Upper lobe of left lung (tissue), 6 donors: ENCODE results near the gene VPS18. TPM values are rescaled to one million over a fixed set of nuclear protein-coding genes. Genes with fewer than 3 reads are reported as not detected.

ENCODE experiments used
- ATAC-seq, 2 donors: fragments of 200-7000 bp; cut with Tn5 transposase; one replicate each; pipeline ENCODE4 v1.9.1; 2022; ENCODE audit warnings: mild to moderate bottlenecking in 2 of 2, moderate library complexity in 2 of 2; ENCODE audit not compliant: low FRiP score in 2 of 2
- DNase-seq, 2 donors: peaks; one replicate each; pipeline ENCODE4 v3.0.0-alpha.2; 2019 to 2020
- H3K27ac ChIP-seq, 4 donors: fragments of 200-600 bp; sonication (generic); one replicate each; pipeline ENCODE4 v1.5.1; 2016 to 2019
- H3K27me3 ChIP-seq, 4 donors: fragments of 200-600 bp; sonication (generic); one replicate each; pipeline ENCODE4 v1.5.1; 2017 to 2019
- H3K36me3 ChIP-seq, 4 donors: fragments of 200-600 bp; sonication (generic); one replicate each; pipeline ENCODE4 v1.5.1; 2016 to 2019
- H3K4me1 ChIP-seq, 4 donors: fragments of 200-600 bp; sonication (generic); one replicate each; pipeline ENCODE4 v1.5.1; 2018 to 2019
- H3K4me3 ChIP-seq, 4 donors: fragments of 200-600 bp; sonication (generic); one replicate each; pipeline ENCODE4 v1.5.1; 2017 to 2019; ENCODE audit warnings: mild to moderate bottlenecking in 2 of 4, moderate library complexity in 1 of 4
- H3K9me3 ChIP-seq, 4 donors: fragments of 200-600 bp; sonication (generic); one replicate each; pipeline ENCODE4 v1.5.1; 2018 to 2019
- CTCF ChIP-seq, 6 experiments: fragments of 450-650 bp in 4 of 6; fragments of 200-600 bp in 2 of 6; sonication (generic) in 2 of 6; IDR thresholded peaks; one replicate each; pipeline ENCODE4 v1.5.1; 2016 to 2019; ENCODE audit warnings: antibody characterized with exemption in 6 of 6
- EP300 ChIP-seq, 4 donors: sonication (generic); formaldehyde crosslinking; IDR thresholded peaks; one replicate each; pipeline ENCODE4 v1.5.1; 2017; ENCODE audit warnings: antibody characterized with exemption in 4 of 4, control low read depth in 2 of 4
- POLR2A ChIP-seq, 4 donors: fragments of 450-650 bp; IDR thresholded peaks; one replicate each; pipeline ENCODE4 v1.5.1; 2016 to 2017; ENCODE audit warnings: antibody characterized with exemption in 4 of 4, mild to moderate bottlenecking in 2 of 4
- POLR2AphosphoS5 ChIP-seq, 2 donors: sonication (generic); formaldehyde crosslinking; IDR thresholded peaks; one replicate each; pipeline ENCODE4 v1.5.1; 2017; ENCODE audit warnings: antibody characterized with exemption in 2 of 2
- WGBS, 2 donors: methylation state at CpG; one replicate each; pipeline ENCODE4 v1.1.5; 2017 to 2018; 5-methylcytosine and 5-hydroxymethylcytosine counted together
- total RNA-seq, 6 donors: library from RNA; depleted of rRNA in 4 of 6; stranded (reverse); fragments of >200 nt in 4 of 6; gene quantifications; one replicate each; pipeline versions ENCODE4 v1.1.0 to v1.2.1, GENCODE V29; 2016 to 2021
- donor health status: DM: no; HTN: no; CAD: no; lungs with moderate emphysema.
- donor health status: DM: no; HTN: yes; CAD: no; lungs with severe emphysema.

Gene VPS18
- total RNA-seq, 6 donors from 2014 or later, result 19.9 to 43.2 (median 29.2) TPM

GRCh38 chr15:40944510-40945296 lies 50.5 kb downstream of the VPS18 start:
- DNase-seq, result no peak
- Histone ChIP-seq H3K36me3 (no peaks in the 10 kb centered on the region), H3K27me3 (no peaks in the 10 kb centered on the region), H3K9me3 (no peaks in the 10 kb centered on the region), H3K4me1 (peaks cover 32 to 40% (median 38%) of the 10 kb centered on the region in 4 donors), H3K27ac (peak overlapping the region in 1 of 4 donors; percentile 92), H3K4me3 (no peak overlapping the region)
- TF ChIP-seq POLR2A (IDR thresholded peaks at IDR 0.05) (no peak), CTCF (IDR thresholded peaks at IDR 0.05) (no peak), POLR2AphosphoS5 (IDR thresholded peaks at IDR 0.05) (no peak), EP300 (IDR thresholded peaks at IDR 0.05) (no peak)
- no peak for ATAC-seq
- WGBS, 2 donors, result 87 to 93% methylated on average over 9 to 11 of the region's 11 CpGs

DNA sequence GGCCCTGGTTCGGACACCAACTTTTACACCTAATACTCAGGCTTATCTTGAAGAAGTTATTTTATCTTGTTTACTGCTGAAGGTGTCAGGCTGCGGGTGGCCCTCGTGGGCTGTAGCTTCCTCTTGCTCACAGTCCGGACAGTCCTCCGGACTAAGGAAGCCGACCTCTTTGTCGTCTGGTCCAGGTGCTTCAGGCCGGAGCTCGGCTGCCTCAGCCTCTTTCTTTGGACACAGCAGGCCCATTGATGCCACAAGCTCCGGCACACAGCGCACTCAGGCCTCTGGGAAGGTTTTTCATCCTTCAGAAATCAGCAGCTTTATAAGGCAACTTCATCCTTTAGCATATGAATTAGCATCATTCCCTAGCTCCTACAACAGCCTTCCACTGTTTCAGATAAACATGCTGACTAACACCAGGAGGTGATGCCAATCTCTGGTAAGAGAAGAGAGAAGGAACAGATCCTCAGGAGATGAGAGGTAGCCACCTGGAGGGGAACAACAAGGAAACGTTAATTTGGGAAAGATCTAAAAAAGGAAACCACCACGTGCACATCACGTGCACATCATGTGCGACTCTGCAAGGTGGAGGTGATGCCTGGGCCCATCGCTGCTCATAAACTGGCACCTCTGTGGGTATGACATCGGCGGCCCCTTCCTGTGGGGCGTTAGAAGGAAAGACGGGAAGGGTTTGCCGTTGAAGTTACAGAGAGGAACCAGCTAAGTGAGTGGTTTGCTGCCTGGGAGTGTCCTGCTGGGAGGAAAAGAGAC lies 54.6 kb downstream of the VPS18 start:
- DNase-seq (peak in 1 of 2 donors; percentile 26), ATAC-seq (no peak)
- Histone ChIP-seq H3K27ac (peak overlapping the region in 3 of 4 donors; percentile 29 to 63 (median 54)), H3K9me3 (no peaks in the 10 kb centered on the region), H3K4me1 (peaks cover 13 to 22% (median 21%) of the 10 kb centered on the region in 4 donors), H3K36me3 (no peaks in the 10 kb centered on the region), H3K4me3 (no peak overlapping the region), H3K27me3 (no peaks in the 10 kb centered on the region)
- TF ChIP-seq CTCF (IDR thresholded peaks at IDR 0.05) (no peak), POLR2A (IDR thresholded peaks at IDR 0.05) (no peak), POLR2AphosphoS5 (IDR thresholded peaks at IDR 0.05) (no peak), EP300 (IDR thresholded peaks at IDR 0.05) (no peak)
- 69 to 75% methylated on average over 21 of the region's 21 CpGs for WGBS, 2 donors

DNA sequence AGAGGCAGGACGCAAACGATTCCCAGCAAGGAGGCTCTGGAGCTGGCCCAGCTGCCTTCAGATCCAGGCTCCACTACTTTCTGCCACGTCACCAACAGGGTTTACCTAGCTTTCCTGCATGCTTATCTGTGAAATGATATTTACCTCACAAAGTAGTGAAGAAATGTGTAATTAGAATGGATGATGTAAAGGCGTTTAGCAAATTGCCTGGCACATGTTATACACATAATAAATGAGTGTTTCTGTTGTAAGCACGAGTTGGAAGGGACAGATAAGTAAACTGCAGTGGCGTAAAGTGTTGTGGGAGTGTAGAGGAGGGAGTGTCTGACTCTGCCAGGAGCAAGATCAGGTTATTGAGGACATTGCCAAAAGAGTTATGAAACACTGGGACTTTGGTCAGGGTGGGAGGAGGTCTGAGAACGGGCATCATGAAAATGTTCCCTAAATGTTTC lies 55.5 kb downstream of the VPS18 start:
- WGBS, 2 donors, result 59% methylated on average over 7 of the region's 7 CpGs
- Histone ChIP-seq H3K4me3 (no peak overlapping the region), H3K4me1 (peaks cover 15 to 27% (median 25%) of the 10 kb centered on the region in 4 donors), H3K27me3 (no peaks in the 10 kb centered on the region), H3K9me3 (no peaks in the 10 kb centered on the region), H3K27ac (peak overlapping the region; percentile 11 to 63 (median 42)), H3K36me3 (no peaks in the 10 kb centered on the region)
- ATAC-seq, result peak in 1 of 2 donors; percentile 43
- TF ChIP-seq POLR2A (IDR thresholded peaks at IDR 0.05) (no peak), EP300 (IDR thresholded peaks at IDR 0.05) (peak in 1 of 4 donors; percentile 28)
- peak in 1 of 2 donors; percentile 55 for DNase-seq

- Histone ChIP-seq H3K27me3 (no peaks in the 10 kb centered on the region), H3K27ac (no peak overlapping the region), H3K9me3 (no peaks in the 10 kb centered on the region), H3K36me3 (peaks cover 0 to 7% (median 0%) of the 10 kb centered on the region in 4 donors), H3K4me3 (no peak overlapping the region), H3K4me1 (peaks cover 15 to 27% (median 25%) of the 10 kb centered on the region in 4 donors)
- DNase-seq (no peak), ATAC-seq (no peak)
- TF ChIP-seq CTCF (IDR thresholded peaks at IDR 0.05) (no peak), POLR2A (IDR thresholded peaks at IDR 0.05) (no peak), EP300 (IDR thresholded peaks at IDR 0.05) (no peak), POLR2AphosphoS5 (IDR thresholded peaks at IDR 0.05) (no peak)
- WGBS, 2 donors, result 89 to 94% methylated on average over 4 of the region's 4 CpGs
Observed at GRCh38 chr15:40951764-40952163, 57.5 kb downstream of the VPS18 start.

DNA sequence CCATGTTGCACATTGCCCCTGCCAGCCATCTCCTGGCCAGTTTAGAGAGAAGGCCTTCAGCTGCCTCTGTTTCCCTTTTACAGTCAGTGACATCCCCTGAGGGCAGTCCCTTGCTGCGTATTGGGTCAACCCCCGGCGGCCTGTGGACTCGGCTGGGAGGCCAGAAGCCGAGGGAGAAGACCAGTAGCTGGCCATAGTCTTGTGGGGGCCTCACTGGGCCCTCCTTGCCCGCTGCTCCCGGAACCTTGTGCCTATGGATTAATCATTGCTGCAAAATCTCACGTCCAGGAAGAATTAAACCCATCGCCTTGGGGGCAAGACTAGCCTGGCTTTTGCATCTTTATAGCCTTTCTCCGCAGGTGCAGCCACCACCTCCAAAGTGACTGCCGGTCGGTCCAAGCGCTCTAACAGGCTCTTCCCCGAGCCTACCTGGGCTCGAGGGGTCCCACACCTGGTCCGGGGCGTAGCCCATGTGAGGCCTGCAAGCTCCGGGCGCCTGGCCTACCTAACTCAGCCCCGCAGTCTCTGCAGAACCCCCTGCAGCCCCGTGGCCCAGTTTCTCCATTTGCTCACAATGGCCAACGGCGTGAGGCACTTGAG lies 58.2 kb downstream of the VPS18 start:
- DNase-seq, result peak in 1 of 2 donors; percentile 52
- no peaks in the 10 kb centered on the region for H3K27me3 ChIP-seq
- H3K4me3 ChIP-seq, result peak overlapping the region; percentile 61 to 74 (median 66)
- ATAC-seq, result no peak
- peaks cover 15 to 28% (median 26%) of the 10 kb centered on the region in 4 donors for H3K4me1 ChIP-seq
- H3K36me3 ChIP-seq, result peaks cover 0 to 7% (median 0%) of the 10 kb centered on the region in 4 donors
- H3K27ac ChIP-seq, result peak overlapping the region; percentile 83 to 89 (median 86)
- TF ChIP-seq POLR2AphosphoS5 (IDR thresholded peaks at IDR 0.05) (no peak), POLR2A (IDR thresholded peaks at IDR 0.05) (no peak), CTCF (IDR thresholded peaks at IDR 0.05) (no peak), EP300 (IDR thresholded peaks at IDR 0.05) (no peak)
- H3K9me3 ChIP-seq, result no peaks in the 10 kb centered on the region
- 55 to 94% methylated on average over 6 to 23 of the region's 23 CpGs for WGBS, 2 donors
